WTC11 (cell line): Measurements from ENCODE around the gene RNU5B-1. TPM values are rescaled to one million over a fixed set of nuclear protein-coding genes. Genes with fewer than 3 reads are reported as not detected.
"Not testable (repeated sequence)": the region's sequence is repeated elsewhere in the genome, so short reads cannot be mapped to it uniquely, and the experiment has no call there.

Experiments used
- ATAC-seq: fragments of 200-7000 bp; cut with Tn5 transposase; 2 replicates; pipeline ENCODE4 v1.10.0; 2021; ENCODE audit warnings: mild to moderate bottlenecking, moderate library complexity
- CTCF ChIA-PET: fragments of 300-600 bp; sonication (Branson Sonifier 250); formaldehyde crosslinking; loops from one replicate; lab custom pipeline; 2021; ENCODE audit warnings: antibody characterized with exemption; lab: Charles Lee
- POLR2A ChIA-PET: fragments of 350-600 bp; sonication (Branson Sonifier 250); formaldehyde crosslinking; loops from one replicate; lab custom pipeline; 2021; ENCODE audit warnings: antibody characterized with exemption; lab: Charles Lee
- DNase-seq: peaks from one replicate; pipeline ENCODE4 v3.0.0; 2021; ENCODE audit warnings: low spot score
- H3K27ac Mint-ChIP-seq: 2 replicates; pipeline ENCODE4 v1.8.0; 2021; ENCODE audit warnings: mixed read lengths
- H3K27me3 Mint-ChIP-seq: 2 replicates; pipeline ENCODE4 v1.8.0; 2021; ENCODE audit warnings: low read depth, mild to moderate bottlenecking, moderate library complexity, mixed read lengths
- H3K36me3 Mint-ChIP-seq: 2 replicates; pipeline ENCODE4 v1.8.0; 2021; ENCODE audit warnings: mixed read lengths
- H3K4me1 Mint-ChIP-seq: 2 replicates; pipeline ENCODE4 v1.8.0; 2022; ENCODE audit warnings: mixed read lengths
- H3K4me3 Mint-ChIP-seq: 2 replicates; pipeline ENCODE4 v1.8.0; 2021; ENCODE audit warnings: mild to moderate bottlenecking, moderate library complexity, mixed read lengths
- H3K9me3 Mint-ChIP-seq: 2 replicates; pipeline ENCODE4 v1.8.0; 2021; ENCODE audit warnings: mixed read lengths
- total RNA-seq: library from RNA; stranded (reverse); gene quantifications from 3 replicates; pipeline ENCODE4 v1.2.3, GENCODE V29; 2021

The RNU5B-1 gene
- total RNA-seq, 1 experiment from 2014 or later = not detected

DNA sequence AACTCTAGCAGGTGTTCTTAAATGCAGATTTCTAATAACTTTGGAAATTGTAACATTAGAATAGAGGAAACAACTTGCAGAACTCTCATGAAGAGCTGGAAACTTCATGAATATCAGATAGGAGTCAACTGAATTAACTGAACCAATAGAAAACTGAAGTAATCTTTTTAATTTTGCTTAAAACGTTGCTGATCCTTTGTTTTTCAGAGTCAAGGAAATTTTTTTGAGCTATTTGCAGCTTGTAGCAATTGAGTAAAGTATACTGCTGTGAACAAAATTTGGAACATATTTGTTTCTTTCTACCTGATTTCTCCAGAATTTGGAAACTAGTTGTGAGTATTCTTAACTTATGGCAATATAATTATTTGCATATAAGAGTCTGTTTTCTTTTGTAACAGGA, 47.5 kb downstream of the RNU5B-1 start:
- peaks cover 65% of the 10 kb centered on the region for H3K27me3 Mint-ChIP-seq
- ATAC-seq, DNase-seq, H3K27ac Mint-ChIP-seq, CTCF ChIA-PET, H3K4me3 Mint-ChIP-seq: not testable (repeated sequence)
- peaks cover 12% of the 10 kb centered on the region for H3K4me1 Mint-ChIP-seq
- H3K36me3 Mint-ChIP-seq = peaks cover 41% of the 10 kb centered on the region
- POLR2A ChIA-PET = interaction anchor here (0.7 kb wide), 1 partner anchor 27 kb away, joined by 3 read pairs; no protein-coding TSS in a partner anchor
- peaks cover 22% of the 10 kb centered on the region for H3K9me3 Mint-ChIP-seq

Other genes starting within 250 kb of the RNU5B-1 start
- 5.6 to 6.8 TPM (median 6.5 TPM) in 3 replicates for gene RASL12, start 236.7 kb upstream of the RNU5B-1 start, total RNA-seq
- gene KBTBD13, start 227.9 kb upstream of the RNU5B-1 start, total RNA-seq = 0.05 TPM in 1 of 3 replicates, not detected in the others
- gene UBAP1L, start 189.5 kb upstream of the RNU5B-1 start, total RNA-seq = 2.0 to 2.9 TPM (median 2.2 TPM) in 3 replicates
- gene PDCD7, start 170.9 kb upstream of the RNU5B-1 start, total RNA-seq = 23.5 to 25.4 TPM (median 25.4 TPM) in 3 replicates
- gene CLPX, start 119.3 kb upstream of the RNU5B-1 start, total RNA-seq = 57.9 to 68.7 TPM (median 61.5 TPM) in 3 replicates
- gene CILP, start 93.2 kb upstream of the RNU5B-1 start, total RNA-seq = not detected in 3 replicates
- gene PARP16, start 17.8 kb upstream of the RNU5B-1 start, total RNA-seq = 4.7 to 6.2 TPM (median 5.8 TPM) in 3 replicates
- not detected in 3 replicates for gene RNU5A-1, start 8.6 kb upstream of the RNU5B-1 start, total RNA-seq
- 49.2 to 53.5 TPM (median 53.5 TPM) in 3 replicates for gene IGDCC3, start 73.3 kb downstream of the RNU5B-1 start, total RNA-seq
- gene IGDCC4, start 118.3 kb downstream of the RNU5B-1 start, total RNA-seq = 14.5 to 15.6 TPM (median 15.3 TPM) in 3 replicates
- 24.0 to 31.9 TPM (median 26.4 TPM) in 3 replicates for gene DPP8, start 213.0 kb downstream of the RNU5B-1 start, total RNA-seq
- gene HACD3, start 225.8 kb downstream of the RNU5B-1 start, total RNA-seq = 95.9 to 116 TPM (median 114 TPM) in 3 replicates